CD4-positive, alpha-beta T cell (primary cell): Measurements from ENCODE around the gene ELFN1. TPM values are rescaled to one million over a fixed set of nuclear protein-coding genes. Genes with fewer than 3 reads are reported as not detected.

Source experiments
- ATAC-seq: fragments of 200-7000 bp; cut with Tn5 transposase; one replicate; pipeline ENCODE4 v1.10.0; 2022; ENCODE audit warnings: mild to moderate bottlenecking; ENCODE audit not compliant: poor library complexity
- CTCF ChIA-PET: fragments of 350-600 bp; sonication (Branson Sonifier 250); formaldehyde crosslinking; loops from one replicate; lab custom pipeline; 2021; ENCODE audit warnings: antibody characterized with exemption, inconsistent platforms; lab: Charles Lee
- POLR2A ChIA-PET: fragments of 350-600 bp; sonication (Branson Sonifier 250); formaldehyde crosslinking; loops from one replicate; lab custom pipeline; 2021; ENCODE audit warnings: antibody characterized with exemption, inconsistent platforms; lab: Charles Lee
- DNase-seq, 14 experiments: peaks; one replicate each; pipeline ENCODE4 v3.0.0-alpha.2; 2013 to 2020; ENCODE audit warnings: mixed read lengths in 2 of 14
- H3K27ac ChIP-seq, 2 donors: one replicate each; pipeline versions ENCODE4 v1.5.1 to v1.7.0; 2013; ENCODE audit warnings: low read length in 2 of 2, low read depth in 1 of 2, mild to moderate bottlenecking in 1 of 2
- H3K27me3 ChIP-seq, 2 experiments: 1 replicate in 1 of 2; 2 replicates in 1 of 2; pipeline versions ENCODE4 v1.6.1 to v1.7.0; 2013; ENCODE audit warnings: low read length in 2 of 2, control low read depth in 1 of 2, mild to moderate bottlenecking in 1 of 2, moderate library complexity in 1 of 2; ENCODE audit not compliant: insufficient read depth in 2 of 2, control insufficient read depth in 1 of 2
- H3K36me3 ChIP-seq: one replicate; pipeline ENCODE4 v1.6.1; 2013; ENCODE audit warnings: low read length, control low read depth; ENCODE audit not compliant: insufficient read depth
- H3K4me1 ChIP-seq: one replicate; pipeline ENCODE4 v1.6.1; 2013; ENCODE audit warnings: low read length, control low read depth; ENCODE audit not compliant: insufficient read depth
- H3K4me3 ChIP-seq: one replicate; pipeline ENCODE4 v1.5.1; 2013; ENCODE audit warnings: mild to moderate bottlenecking, low read length, moderate library complexity
- H3K9me3 ChIP-seq, 2 experiments: 1 replicate in 1 of 2; 2 replicates in 1 of 2; pipeline versions ENCODE4 v1.6.1 to v1.7.0; 2013; ENCODE audit warnings: low read length in 2 of 2, mild to moderate bottlenecking in 2 of 2, control low read depth in 1 of 2, moderate library complexity in 1 of 2; ENCODE audit not compliant: control insufficient read depth in 1 of 2, insufficient read depth in 1 of 2
- H3K27ac Mint-ChIP-seq: one replicate; pipeline ENCODE4 v1.8.0; 2020; ENCODE audit warnings: mixed read lengths
- H3K27me3 Mint-ChIP-seq: one replicate; pipeline ENCODE4 v1.8.0; 2021; ENCODE audit warnings: mixed read lengths
- H3K36me3 Mint-ChIP-seq: one replicate; pipeline ENCODE4 v1.8.0; 2021; ENCODE audit warnings: low read depth, mixed read lengths
- H3K4me1 Mint-ChIP-seq: one replicate; pipeline ENCODE4 v1.8.0; 2021; ENCODE audit warnings: low read depth, mixed read lengths
- H3K4me3 Mint-ChIP-seq: one replicate; pipeline ENCODE4 v1.8.0; 2020; ENCODE audit warnings: mild to moderate bottlenecking, mixed read lengths
- H3K9me3 Mint-ChIP-seq: one replicate; pipeline ENCODE4 v1.8.0; 2020; ENCODE audit warnings: mixed read lengths
- CTCF ChIP-seq: fragments of 200-600 bp; IDR thresholded peaks from one replicate; pipeline ENCODE4 v1.8.0; 2022; ENCODE audit warnings: antibody characterized with exemption, mild to moderate bottlenecking
- intact Hi-C, 2 experiments: fragments of 100-400 bp; cut with DNase I in 1 of 2; cut with micrococcal nuclease in 1 of 2; formaldehyde crosslinking; loops; one replicate each; pipeline versions ENCODE4 v1.15.1 to v1.9.0; 2023 to 2025; cut with DNase I, micrococcal nuclease
- total RNA-seq, 174 experiments: library from RNA in 2 of 174; stranded (reverse) in 2 of 174; gene quantifications; one replicate each; pipeline ENCODE4 v1.2.3 and lab custom pipeline; 2021 to 2026

The ELFN1 gene
- total RNA-seq, 2 experiments from 2014 or later: not detected

GRCh38 chr7:1632506-1632905 lies 37.6 kb upstream of the ELFN1 start:
- Mint-ChIP-seq H3K9me3 (peaks cover 7% of the 10 kb centered on the region), H3K4me3 (no peak overlapping the region), H3K27ac (no peak overlapping the region), H3K27me3 (peaks cover 17% of the 10 kb centered on the region), H3K36me3 (no peaks in the 10 kb centered on the region), H3K4me1 (no peaks in the 10 kb centered on the region)
- Histone ChIP-seq H3K4me3 (no peak overlapping the region), H3K9me3 (peaks cover 17 to 47% of the 10 kb centered on the region in 2 experiments), H3K36me3 (no peaks in the 10 kb centered on the region), H3K27ac (no peak overlapping the region), H3K27me3 (peaks cover 0 to 3% of the 10 kb centered on the region in 2 experiments), H3K4me1 (no peaks in the 10 kb centered on the region)
- ATAC-seq (no peak), DNase-seq (no peak)
- TF ChIP-seq CTCF: no peak
- intact Hi-C loops: no loop called here
- CTCF ChIA-PET: no interaction called here
- POLR2A ChIA-PET: no interaction called here

- Mint-ChIP-seq H3K36me3 (no peaks in the 10 kb centered on the region), H3K9me3 (peaks cover 7% of the 10 kb centered on the region), H3K4me3 (no peak overlapping the region), H3K4me1 (no peaks in the 10 kb centered on the region), H3K27ac (no peak overlapping the region), H3K27me3 (peaks cover 17% of the 10 kb centered on the region)
- Histone ChIP-seq H3K27me3 (peaks cover 0 to 3% of the 10 kb centered on the region in 2 experiments), H3K4me3 (no peak overlapping the region), H3K4me1 (no peaks in the 10 kb centered on the region), H3K36me3 (no peaks in the 10 kb centered on the region), H3K9me3 (peaks cover 22 to 54% of the 10 kb centered on the region in 2 experiments), H3K27ac (no peak overlapping the region)
- intact Hi-C loops: no loop called here
- no peak for TF ChIP-seq CTCF
- ATAC-seq (no peak), DNase-seq (no peak)
- CTCF ChIA-PET: no interaction called here
- POLR2A ChIA-PET: no interaction called here
These were observed 36.9 kb upstream of the ELFN1 start for GRCh38 chr7:1632916-1633785.

GRCh38 chr7:1635401-1635800 lies 34.7 kb upstream of the ELFN1 start:
- no peaks in the 10 kb centered on the region for H3K4me1 Mint-ChIP-seq
- no peaks in the 10 kb centered on the region for H3K36me3 Mint-ChIP-seq
- DNase-seq (no peak), ATAC-seq (no peak)
- peaks cover 24 to 64% of the 10 kb centered on the region in 2 experiments for H3K9me3 ChIP-seq
- H3K27ac Mint-ChIP-seq: no peak overlapping the region
- no peaks in the 10 kb centered on the region for H3K36me3 ChIP-seq
- ChIA-PET CTCF (no interaction called here), POLR2A (no interaction called here)
- H3K27ac ChIP-seq: no peak overlapping the region
- peaks cover 0 to 3% of the 10 kb centered on the region in 2 experiments for H3K27me3 ChIP-seq
- peaks cover 17% of the 10 kb centered on the region for H3K27me3 Mint-ChIP-seq
- H3K9me3 Mint-ChIP-seq: peaks cover 7% of the 10 kb centered on the region
- H3K4me1 ChIP-seq: no peaks in the 10 kb centered on the region
- no peak for TF ChIP-seq CTCF
- no peak overlapping the region for H3K4me3 ChIP-seq
- no peak overlapping the region for H3K4me3 Mint-ChIP-seq
- intact Hi-C loops: no loop called here
